Myocyte (in vitro differentiated cells): ENCODE results near the gene HOXA3. TPM values are rescaled to one million over a fixed set of nuclear protein-coding genes. Genes with fewer than 3 reads are reported as not detected.
A peak's percentile ranks its signal among the peaks of the same experiment; 100 is the strongest.

Experiments
- DNase-seq: peaks from one replicate; pipeline ENCODE4 v3.0.0-alpha.2; 2012; ENCODE audit warnings: low read depth
- total RNA-seq: library from RNA; depleted of rRNA; stranded (reverse); fragments of >200 nt; gene quantifications from 2 replicates; pipeline ENCODE4 v1.2.3, GENCODE V29; 2014

The HOXA3 gene
- total RNA-seq, 1 donor from 2014 or later, result 4.4 TPM

DNA sequence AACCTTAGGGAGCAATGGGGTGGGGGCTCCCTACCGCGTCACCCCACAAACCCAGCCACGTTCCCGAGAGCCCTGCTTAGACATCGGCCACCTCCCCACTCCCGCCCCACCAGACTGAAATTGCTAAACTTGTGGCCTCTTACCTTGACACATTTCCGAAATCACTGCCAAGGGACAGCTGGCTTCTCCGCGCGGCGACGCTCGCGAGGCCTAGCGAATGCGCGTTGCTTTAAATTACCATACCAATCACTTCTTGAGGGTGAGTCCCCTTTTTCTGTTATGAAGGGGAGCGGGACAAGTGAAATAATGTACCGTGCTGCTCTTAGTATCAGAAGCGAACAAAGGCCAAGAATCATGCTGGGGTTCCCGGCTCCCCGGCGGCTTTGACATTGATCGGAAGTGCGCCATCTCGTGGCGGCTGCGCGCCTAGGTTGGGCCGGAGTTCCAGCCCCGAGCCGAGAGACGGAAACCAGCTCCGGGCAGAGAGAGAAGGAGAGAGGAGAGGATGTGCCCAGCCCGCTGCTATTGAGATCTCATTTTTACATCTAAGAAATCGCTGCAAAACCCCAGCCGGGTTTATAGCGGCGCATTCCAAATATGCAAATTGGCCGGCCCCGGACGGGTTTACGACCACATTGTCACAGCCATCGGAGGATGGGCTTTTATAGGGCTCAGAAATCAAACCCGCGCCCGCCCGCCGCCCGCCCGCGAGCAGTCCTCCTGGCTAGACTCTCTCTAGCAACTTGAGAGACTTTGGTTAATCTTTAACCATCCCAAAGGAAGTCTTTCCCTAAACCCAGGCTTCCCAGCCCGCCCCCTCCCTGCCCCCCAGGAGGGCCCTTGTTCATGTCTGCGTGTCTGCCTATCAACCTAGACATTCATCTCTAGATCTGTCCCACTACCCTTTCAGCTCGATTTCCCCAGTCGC lies 27.4 kb upstream of the HOXA3 start:
- peak; percentile 83 for DNase-seq

DNA sequence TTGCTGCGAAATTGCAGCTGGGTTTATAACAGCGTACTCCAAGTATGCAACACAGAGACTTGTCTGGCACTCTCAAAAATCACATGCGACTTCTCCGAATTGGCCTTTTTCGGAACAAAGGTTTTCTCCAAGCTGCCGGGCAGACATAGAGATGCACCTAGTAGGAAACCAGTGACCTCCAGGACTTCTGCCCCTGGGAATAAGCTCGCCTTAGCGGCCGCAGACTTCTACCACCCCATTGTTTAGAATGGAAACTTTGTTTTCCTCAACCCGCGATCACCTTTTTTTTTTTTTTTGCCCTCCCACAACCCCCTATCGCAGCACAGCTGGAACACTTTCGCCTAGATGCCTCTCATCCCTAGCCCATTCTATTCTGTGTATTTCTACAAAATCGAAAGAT lies 26.6 kb upstream of the HOXA3 start:
- no peak for DNase-seq

DNA sequence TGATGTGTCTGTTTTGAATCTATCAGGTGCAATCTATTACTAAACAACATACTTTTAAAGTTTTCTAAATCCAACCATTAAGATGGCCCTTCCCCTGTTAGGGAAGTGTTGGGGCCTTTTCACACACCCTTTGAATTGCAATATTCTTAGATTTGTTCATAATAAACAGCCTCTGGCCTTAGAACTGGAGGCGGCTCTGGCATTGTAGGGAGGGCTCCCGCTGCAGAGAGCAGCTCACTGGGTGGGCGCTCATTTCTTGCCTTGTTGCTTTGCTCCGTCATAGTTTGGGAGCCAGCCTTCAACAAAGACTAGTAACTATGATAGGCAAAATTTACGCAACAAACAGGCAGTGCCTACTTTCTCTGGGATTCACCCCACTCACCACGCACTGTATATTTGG lies 26.0 kb upstream of the HOXA3 start:
- DNase-seq, result no peak

DNA sequence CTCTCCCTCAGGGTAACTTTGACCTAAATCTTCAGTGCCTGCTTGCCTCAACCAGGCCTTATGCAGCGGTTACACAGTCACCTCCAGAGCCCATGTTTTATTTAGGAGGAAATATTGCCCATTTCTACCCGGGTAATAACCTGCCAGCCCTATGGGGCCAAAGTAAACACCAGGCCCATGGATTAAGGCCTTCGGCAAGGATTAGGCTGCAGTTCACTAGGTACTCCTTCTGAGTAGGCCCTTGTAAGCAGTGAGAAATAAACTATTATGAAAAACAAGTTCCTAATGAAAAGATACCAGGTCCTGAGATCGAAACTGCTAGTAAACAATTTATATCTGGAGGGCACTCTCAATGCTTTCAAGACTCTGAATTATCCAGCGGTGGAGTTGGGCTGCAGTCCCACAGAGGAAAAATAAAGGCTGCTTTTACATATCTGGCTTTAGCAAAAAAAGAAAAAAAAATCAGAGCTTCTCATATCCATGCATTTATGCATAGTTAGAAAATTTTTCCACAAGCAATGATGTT lies 25.5 kb upstream of the HOXA3 start:
- DNase-seq, result no peak

DNA sequence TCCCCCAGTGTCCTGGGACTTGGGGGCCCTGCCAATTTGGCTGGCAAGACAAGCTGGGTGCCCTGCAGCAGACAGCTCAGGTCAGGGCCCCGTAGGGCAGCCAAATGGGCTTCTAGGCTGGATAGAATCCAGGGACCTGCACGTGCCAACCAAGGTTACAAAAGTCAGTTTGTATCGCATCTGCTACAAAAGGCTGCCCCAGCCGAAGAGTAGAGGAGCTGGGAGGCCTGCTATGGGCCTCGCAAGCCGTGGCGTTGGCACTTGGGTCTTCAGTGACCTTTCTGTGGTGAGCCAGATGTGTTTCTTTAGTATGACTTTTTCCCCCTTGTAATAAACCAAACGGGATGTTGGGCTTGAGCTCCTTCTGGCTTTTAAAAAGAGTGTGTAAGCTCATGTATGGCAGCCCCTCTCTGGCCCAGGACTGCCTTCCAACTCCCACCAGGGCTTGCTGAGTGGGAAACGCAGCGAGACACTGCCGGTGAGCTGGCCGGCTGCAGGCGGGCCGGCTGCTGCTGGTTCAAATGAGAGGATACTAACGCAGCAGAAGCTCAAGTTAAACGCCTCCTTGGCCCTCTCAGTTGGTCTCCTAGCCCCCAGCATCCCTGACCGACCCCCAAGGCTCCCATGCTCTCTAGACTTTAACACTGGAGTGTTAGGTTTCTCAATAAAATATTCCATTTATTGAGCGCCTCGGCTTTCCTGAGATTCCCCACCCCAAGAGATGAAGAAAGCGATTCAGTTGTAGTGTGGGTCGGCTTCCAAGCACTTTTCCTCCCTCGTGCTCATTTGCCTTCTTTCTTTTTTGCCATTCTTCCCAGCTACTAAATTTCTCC lies 24.8 kb upstream of the HOXA3 start:
- no peak for DNase-seq

DNA sequence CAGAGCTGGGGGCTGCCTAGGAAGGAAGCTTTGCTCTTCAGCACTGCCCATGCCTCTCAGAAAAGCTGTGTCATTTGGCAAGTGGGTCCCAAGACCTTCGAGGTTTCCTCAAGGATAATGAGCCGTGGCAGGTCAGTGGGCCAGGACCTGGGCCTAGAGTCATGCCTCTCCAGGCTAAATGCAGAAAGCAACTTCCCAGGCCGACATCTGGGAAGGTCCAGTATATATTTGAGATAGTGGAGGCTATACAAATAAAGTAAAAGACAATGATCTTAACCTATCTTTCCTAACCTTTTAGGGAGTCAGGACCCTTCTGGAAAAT lies 24.1 kb upstream of the HOXA3 start:
- no peak for DNase-seq

DNA sequence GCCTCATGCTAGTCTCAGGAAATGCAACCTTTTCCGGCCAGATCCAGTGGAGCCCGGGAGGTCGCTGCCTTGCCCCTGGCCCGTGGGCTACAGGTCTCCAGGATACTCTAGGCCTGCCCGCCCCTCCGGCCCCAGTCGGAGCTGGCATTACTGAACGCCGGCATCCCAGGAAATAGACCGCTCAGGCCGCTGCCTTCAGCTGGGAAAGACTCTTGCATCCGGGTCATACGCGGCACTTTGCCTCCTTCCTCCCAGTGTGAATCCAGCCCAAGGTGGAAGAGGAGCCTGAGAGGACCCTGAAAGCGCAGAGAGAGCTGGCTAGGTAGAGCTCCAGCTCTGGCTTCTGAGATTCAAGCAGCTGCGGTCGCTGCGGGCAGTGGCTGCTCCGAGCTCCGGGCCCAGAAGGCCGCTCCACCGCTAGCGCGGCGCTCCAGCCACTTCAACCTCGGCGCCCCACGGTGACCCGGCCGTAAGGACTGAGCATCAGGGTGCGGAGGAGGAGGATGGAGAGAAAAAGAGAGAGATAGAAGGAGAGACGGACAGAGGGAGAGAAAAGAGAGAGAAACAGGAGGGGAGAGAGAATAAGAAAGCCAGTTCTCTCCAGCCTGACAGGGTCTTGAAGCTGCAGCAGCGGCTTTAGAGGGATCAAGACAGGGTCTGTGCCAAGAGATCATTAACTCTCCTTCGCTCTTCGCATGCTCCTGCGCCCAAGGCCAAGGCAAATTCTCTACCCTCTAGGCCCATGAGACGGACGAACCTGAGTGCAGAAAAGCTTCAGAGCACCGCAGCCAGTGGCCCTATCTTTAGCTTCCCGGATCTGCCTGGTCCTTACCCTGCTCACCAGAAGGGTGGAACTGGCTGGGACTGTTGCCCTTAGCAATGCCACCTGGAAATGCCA lies 23.5 kb upstream of the HOXA3 start:
- no peak for DNase-seq

DNA sequence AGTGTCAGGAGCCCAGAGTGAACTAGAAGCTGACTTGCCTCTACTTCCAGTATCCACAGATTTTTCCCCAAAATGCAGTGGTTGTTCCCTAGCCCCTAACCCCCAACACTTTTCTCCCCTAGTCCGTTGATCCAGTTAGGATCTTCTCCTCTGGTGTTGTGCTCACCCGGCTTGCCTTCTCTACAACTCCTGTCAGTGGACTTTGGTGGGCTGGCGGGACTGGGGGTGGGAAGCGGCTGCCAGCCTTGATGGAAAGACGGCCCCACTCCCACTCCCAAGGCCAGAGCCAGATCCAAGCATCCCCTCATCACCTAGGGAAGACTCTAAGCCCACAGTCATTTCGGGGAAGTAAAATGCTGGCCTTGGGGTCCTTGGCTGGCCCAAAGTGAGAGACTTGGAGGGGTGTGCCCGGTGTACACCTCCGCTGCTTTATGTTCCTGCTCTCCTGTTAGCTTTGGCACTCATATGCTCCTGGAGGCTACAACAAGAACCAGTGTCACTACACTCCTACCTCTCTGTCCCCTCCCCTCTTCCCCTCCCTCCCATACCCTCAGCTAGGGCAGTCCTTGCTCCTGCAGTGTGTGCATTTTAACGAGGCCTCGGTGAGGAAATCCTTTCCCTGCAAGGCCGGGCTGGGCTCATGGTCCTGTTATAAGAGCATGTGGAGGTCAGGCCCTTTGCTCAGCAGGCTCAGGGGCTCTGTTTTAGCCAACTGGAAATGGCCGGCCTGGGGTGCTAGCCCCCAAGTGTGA lies 22.7 kb upstream of the HOXA3 start:
- DNase-seq, result no peak

DNA sequence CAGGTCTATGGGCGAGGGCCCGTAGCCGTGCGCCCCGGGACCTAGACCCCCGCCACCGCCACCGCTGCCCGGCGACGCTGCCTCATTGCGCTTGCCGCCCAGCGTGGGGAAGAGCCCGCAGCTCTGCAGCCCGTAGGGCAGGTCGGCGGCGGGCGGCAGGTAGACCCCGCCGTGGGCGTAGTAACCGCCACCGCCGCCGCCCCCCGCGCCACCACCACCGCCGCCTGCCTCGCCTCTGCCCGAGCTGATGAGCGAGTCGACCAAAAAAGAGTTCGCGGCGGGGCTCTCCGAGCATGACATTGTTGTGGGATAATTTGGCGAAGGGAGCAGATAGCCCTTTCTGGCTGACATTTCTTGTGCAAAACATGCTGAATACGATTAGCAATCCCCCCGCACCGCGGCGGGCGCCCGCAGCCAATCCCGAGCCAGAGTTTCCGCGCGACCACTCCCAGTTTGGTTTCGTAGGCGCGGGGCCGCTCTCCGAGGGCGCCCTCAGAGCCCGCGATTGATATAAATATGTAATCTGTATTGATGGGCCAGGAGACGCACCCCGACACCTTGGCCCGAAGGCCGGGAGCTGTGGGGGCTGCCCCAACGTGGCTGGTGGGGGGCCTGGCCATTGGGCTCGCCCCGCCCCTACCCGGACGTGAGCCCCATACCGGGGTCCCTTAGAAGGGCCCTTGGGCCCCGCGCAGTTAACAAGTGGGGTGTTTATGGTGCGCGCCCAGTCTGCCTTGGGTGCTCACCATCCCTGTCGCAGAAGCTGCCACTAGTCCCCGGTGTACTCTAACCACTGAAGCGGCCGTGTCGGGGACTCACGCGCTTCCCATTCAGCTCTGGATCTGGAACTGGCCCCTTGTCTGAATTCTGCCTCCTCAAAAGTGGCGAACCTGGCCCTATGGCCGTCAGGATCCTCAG lies 21.8 kb upstream of the HOXA3 start, which contains the start of gene HOXA10:
Gene HOXA10 (minus strand): TSS at position 365 of the 918 bp plus-strand sequence. CDS start 14 bp downstream, at position 351.
- DNase-seq, result peak; percentile 44

DNA sequence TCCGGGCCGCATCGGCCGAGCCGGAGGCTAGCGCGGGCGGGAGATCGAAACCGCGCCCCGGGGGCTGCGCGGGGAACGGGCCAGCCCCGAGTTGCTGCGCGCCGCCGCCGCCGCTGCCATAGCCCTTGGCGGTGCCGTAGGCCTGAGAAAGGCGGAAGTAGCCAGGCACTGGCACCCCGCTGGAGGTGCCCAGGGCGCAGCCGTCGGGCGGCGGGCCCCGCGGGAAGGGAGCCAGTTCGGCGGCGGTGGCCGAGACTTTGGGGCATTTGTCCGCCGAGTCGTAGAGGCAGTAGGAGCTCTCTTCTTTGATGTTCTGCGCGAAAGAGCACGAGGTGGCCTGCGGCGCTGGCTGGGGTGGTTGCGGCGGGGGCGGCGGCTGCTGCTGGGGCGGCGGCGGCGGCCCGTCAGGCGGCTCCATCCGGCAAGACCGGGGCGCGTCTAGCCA lies 21.1 kb upstream of the HOXA3 start:
- no peak for DNase-seq

DNA sequence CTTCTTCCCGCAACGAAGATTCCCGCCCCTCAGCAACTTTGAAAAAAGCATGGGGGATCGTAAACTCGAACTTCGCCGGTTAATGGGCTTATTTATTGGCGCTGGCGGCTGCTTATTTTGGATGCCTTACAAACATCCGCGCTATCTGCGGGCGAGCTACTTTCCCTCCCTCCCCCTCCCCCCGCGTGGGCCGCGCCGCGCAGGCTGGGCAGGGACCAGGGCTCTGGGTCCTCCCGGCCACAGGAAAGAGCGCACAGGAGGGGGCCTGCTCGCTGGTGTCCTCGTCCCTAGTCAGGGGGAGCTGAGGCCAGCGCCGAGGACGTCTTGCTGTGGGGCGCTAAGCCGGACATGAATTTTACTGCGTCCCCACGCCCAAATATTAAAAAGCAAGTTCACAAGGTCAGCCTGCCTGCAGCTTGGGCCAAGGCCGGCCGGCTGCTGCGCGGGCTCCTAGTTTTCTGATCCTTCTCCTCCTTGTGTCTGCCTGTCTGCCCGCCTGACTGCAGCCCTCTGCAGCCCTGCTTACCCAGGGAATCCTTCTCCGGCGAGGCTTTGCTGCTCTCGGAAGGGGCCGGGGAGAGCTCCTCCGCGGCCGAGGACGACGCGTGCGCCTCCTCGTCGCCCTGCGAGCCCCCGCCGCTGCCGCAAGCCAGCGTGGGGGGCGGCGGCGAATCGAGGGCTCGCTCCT lies 20.6 kb upstream of the HOXA3 start:
- peak; percentile 77 for DNase-seq

DNA sequence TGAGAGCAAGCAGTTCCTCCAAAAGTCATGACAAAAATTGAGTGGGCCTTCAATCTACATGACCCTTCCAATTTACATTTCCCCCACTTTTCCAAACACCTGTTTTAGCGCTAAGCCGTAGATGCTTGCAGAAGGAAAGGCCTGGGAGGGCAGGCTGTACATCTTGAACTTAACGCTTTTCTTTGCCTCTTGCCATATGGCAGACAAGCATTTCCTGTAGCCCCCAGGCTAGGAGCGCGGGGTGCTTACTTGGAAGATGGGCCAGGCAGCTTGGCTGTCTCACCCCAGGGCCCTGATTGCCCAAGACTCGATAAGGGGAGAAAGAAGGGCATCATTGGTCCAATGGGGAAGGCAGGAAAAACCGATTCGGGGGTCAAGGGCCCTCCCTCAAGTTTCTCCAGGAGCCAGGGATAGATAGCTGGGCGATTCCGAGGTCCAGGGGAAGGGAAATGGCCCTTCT lies 20.0 kb upstream of the HOXA3 start:
- DNase-seq, result no peak

DNA sequence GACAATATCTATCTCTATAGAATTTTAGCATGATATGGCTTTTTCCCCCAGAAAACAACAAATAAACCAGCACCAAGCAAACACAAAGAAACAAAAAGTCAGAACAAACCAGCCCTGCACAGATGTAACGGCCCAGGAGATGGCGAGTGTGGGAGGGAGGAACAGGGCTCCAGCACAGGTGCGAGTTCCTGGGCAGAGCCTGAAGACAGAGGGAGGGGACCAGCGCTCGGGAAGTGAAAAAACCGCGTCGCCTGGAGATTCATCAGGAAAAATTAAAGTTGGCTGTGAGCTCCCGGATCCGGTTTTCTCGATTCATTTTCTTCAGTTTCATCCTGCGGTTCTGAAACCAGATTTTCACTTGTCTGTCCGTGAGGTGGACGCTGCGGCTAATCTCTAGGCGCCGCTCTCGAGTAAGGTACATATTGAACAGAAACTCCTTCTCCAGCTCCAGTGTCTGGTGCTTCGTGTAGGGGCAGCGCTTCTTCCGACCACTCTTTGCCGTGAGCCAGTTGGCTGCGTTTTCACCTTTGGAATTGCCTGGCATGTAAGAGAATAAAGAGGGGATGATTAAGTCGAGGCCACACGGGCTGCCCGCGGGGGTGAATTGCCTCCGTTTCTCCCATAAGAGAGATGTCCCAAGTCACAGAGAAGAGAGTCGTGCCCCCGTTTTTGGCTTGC lies 19.4 kb upstream of the HOXA3 start:
- DNase-seq, result no peak

DNA sequence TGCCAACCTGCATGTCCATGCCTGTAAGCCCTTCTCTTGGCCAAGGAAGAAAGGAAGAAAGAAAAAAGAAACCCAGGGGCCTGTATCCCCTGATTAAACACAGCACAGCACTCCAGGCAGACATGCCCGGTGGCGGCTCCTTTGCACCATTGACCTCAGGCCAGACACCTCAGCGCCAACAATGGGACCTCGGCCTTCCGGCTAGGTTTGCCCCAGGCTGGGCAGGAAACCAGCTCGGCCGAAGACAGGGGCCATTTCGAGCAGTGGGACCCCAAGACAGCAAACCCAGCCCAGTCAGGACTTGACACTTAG lies 18.9 kb upstream of the HOXA3 start:
- DNase-seq, result no peak

DNA sequence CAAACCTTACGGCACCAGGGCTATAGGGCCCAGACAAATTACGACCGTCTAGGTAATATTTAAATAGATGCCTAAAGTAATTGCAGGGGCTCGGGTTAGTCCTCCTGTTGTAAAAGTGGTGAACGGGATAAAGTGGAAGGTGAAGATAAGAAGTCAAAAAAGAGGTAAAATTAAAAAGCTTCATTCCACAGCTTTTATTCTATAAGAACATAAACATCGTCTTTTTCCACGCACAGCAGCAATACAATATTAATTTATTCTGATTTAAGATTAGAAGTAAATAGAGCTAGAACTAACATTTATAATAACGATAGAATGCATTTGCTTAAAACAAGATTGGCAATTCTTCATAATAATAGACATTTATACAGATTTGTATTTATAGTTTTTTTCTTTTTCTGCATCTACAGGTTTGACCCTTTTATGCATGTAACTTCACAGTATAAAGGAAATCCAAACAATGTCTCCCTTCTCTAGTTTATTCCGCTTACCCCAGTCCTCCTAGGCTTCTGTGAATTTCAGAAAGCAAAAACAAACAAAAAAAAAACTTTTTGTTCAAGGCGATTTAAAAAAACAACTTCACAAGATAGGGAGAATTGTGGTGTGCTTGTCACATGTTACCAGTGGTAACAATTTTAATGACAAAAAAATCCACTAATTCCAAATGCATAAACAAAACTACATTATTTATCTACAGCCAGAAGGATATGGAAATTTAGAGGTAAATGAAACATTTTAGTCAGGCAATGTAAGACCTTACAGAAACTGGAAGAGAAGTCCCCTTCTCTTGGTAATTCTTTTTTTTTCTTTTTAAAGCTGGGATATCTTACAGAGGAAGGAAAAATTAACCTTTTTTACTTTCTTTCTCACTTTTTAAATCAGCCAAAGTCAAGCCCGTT lies 18.3 kb upstream of the HOXA3 start:
- no peak for DNase-seq

DNA sequence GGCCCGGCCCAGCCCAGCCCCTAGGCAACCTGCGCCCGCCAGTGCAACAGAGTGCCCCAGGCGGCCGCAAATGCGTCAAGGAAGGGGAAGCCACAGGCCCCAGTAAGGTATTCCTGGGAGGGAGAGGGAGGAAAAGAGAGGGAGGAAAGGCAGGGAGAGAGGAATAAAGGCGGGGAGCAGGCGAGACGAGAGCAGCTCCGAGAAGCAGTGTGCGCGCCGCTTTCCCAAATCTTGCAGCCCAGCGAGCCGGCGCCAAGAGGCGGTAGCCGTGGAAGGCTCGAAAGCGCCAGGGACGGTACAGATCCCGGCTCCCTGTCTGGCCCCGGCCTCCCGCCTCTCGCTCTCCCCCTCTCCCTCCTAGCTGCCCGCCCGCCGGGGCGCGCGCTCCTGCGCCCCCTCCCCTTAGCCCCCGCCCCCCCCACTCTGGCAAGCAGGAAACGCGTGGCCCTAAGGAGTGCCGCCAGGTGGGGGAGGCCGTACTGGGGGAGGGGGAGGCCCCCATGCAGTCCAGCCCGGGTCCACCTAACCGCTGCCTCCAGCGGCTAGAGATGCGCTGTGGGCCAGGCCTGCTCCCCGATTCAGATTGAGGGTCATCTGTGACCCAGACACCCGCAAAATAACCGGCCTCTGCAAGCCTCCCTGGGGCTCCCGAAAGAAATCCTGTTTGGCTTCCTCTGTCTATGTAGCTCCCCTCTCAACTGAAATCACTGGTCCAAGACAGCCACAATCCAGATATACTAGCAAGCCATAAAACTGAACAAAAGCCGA lies 17.5 kb upstream of the HOXA3 start:
- no peak for DNase-seq
